GM19023 (cell line): ENCODE results near the gene PBX1.
"Not testable (repeated sequence)": the region's sequence is repeated elsewhere in the genome, so short reads cannot be mapped to it uniquely, and the experiment has no call there.

Source experiments
- ATAC-seq: cut with Tn5 transposase; IDR thresholded peaks from one replicate; pipeline ENCODE4 v1.9.1; 2021; ENCODE audit warnings: mild to moderate bottlenecking, moderate library complexity; ENCODE audit not compliant: unreplicated experiment

PBX1 gene

GRCh38 chr1:164638492-164639202, 79.7 kb downstream of the PBX1 start:
- no peak for ATAC-seq

- no peak for ATAC-seq
Measured at GRCh38 chr1:164640686-164641352, 81.8 kb downstream of the PBX1 start.

DNA sequence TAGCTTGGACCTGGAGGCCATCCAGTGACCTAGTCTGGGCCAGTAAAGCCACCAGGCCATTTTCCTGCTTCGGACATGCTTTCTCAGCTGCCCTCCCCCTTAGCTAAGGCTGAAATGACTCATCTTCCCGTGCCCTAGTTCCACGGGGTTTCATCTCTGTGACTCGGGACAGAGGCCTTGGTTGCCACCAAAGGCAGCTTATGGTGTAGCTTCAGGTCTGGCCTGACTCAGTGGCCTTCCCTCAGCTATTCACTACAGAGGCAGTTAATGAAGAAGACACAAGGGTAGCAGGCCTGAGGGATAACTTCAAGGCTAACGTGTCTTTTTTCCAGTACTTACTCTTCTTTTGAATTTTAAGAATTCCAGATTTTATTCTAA, 82.4 kb downstream of the PBX1 start:
- ATAC-seq, result no peak

- ATAC-seq, result no peak
Measured at GRCh38 chr1:164643018-164643417, 84.0 kb downstream of the PBX1 start.

- no peak for ATAC-seq
Measured at GRCh38 chr1:164644268-164644667, 85.3 kb downstream of the PBX1 start.

DNA sequence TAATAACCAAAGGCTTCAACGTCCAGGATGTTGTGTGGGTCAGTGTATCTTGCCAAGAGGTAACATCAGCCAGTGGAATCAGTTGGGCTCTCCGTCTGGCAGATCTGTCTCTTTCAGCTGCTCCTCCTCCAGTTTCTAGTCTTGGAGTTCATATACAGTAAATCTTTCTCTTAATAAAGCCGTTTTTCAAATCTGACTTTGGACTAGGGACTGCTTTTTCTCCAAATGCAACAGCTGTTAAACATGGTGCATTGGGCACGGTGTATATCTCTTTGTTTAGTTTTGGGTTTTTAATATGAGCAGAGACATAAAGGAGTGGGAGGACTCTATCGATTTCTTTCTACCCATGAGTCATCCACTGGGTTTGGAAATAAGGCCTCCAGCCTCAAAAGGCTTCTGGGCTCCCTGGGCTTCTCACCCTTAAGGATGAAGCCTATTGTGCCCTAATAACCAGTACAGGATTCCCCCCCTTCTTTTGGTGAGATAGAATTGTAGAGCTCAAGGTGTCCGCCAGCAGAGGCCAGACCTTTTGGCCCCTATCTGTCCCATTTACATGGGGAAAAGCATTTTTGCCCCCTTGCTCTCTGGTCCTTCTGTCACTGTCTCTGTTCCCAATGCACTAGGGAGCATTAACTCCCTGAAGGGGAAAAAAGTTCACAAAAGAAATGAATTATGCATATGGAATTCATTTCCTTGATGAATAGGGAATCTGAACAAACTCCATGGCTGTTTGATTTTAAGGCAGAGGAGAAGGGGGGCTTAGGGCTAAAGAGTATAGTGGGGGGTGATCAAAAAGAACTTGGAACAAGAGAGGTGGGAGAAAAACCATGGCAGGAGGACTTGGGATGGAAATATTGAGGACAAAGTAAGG, 86.0 kb downstream of the PBX1 start:
- ATAC-seq, result no peak

- no peak for ATAC-seq
Measured at GRCh38 chr1:164645921-164646320, 86.9 kb downstream of the PBX1 start.

GRCh38 chr1:164647211-164647610, 88.2 kb downstream of the PBX1 start:
- no peak for ATAC-seq

GRCh38 chr1:164648636-164649035, 89.7 kb downstream of the PBX1 start:
- ATAC-seq, result no peak

DNA sequence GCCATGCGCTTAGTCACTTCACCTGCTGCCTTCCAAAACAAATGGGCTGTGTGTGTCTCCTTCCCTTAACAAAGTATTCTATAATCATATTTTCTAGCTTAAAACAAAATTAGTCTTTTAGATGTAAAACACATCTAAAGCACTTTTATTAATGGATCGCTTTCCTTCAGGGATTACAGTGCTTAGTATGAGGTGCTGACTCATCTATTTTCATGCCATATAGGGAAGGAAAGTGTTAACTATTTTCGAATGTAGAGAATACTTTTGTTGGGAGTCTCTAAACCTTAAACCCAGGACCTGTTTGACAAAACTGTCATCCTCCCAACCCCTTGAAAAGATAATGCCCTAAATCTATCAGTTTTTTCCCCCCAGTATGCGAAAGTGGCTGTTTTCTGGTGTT, 90.2 kb downstream of the PBX1 start:
- no peak for ATAC-seq

DNA sequence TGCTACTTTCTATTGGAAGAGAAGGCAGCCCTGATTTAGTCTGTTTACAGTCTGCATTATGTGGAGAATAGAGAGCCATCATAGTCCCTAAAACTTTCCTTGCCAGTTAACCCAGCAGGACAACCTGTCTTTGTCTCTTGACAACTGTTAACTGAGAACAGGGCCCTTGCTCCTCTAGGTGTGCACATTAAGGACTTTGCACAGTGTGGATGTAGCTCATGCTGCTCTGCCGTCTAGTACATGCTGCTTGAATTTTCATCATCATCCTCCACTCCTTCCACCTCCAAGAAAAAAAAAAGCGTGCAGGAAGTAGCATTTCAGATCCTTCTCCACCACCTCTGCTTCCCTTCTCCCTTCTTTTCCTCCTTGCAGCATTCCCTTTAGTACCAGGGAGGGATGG, 91.5 kb downstream of the PBX1 start:
- no peak for ATAC-seq

DNA sequence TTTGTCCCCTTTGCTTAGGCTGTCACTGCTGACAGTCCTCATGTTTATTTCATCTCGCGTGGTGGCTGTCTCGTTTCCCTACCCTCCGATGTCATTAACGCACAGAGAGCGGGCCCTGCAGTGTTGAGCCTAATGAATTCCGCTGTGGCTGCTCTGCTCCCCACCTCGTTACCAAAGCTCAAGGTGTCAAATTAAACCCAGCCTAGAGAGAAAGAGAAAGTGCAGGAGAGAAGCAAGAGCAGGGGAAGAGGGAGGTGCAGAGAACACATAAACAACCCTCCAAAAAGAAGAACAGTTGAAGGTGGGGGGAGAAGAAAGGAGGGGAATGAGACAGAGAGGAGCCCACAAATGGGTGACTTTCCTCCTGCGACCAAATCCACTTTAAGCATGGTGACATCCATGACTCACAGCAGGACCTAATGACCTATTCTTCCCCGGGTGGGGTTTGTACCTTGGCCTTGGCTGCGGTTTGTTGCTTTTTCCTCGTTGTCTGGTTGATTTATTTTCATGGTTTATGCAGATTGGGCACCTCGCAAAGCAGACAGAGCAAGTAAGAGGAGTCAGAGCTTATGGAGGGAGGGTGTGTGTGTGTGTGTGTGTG, 92.5 kb downstream of the PBX1 start:
- ATAC-seq, result no peak

DNA sequence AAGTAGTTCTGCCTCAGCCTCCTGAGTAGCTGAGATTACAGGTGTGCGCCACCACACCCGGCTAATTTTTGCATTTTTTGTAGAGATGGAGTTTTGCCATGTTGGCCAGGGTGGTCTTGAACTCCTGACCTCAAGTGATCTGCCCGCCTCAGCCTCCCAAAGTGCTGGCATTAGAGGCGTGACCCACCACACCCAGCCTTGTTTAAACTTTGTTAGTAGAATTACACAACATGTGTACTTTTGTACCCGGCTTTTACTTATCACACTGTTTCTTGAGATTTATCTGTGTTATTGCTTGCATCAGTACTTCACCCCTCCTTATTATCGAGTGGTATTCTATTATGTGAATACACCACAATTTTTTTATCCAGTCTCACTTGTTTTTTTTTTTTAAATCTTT, 94.0 kb downstream of the PBX1 start:
- not testable (repeated sequence) for ATAC-seq

DNA sequence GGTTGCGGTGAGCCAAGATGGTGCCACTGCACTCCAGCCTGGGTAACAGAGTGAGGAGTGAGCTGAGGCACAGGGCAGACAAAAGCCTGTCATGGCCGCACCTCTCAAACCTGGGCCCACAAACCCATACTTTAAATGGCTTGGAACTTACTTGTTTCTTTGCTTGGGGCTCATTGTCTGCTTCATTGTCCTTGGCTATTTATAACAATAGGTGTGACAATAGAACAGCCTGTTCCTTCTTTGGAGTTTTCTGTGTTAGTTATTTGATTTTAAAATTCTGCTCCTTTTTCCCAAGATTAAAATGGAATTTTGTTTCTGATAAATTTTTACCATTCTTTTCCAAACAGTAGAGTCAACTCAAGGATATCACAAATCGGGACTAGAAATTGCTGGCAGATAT, 94.7 kb downstream of the PBX1 start:
- no peak for ATAC-seq

DNA sequence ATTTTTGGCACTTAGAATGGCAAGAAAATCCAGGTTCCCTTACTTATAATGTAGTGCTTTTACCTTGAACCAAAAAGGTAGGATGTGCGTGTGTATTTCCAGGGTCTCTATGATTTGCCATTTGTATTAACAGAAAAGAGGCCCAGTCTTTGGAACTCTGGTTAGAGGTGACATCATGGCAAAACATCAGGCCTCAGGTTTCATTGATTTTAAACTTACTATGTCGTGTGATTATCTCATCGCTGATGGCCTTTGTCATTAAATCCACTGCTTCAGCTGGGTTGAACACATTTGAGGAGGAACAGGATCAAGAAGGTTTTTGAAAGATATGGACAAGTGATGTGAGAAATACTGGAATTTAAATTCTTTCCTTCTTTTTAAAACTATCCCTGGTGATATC, 95.2 kb downstream of the PBX1 start:
- no peak for ATAC-seq

DNA sequence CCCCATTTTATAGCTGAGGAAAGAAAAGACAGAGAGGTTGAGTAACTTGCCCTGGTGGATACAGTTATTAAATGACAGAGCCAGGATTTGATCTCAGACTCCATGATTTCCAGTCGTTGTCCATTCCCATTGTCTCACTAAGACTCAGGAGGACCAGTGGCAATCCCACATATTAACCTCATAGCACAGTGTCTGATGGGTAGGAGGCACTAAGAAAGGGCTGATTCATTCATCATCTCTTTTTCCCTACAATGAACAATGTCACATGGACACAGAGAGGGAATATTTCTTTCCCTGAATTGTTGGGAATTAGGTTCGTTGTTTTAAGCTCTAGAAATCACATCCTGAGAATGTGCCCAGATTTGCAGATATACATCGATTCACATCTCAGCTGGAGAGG, 99.9 kb downstream of the PBX1 start:
- no peak for ATAC-seq

DNA sequence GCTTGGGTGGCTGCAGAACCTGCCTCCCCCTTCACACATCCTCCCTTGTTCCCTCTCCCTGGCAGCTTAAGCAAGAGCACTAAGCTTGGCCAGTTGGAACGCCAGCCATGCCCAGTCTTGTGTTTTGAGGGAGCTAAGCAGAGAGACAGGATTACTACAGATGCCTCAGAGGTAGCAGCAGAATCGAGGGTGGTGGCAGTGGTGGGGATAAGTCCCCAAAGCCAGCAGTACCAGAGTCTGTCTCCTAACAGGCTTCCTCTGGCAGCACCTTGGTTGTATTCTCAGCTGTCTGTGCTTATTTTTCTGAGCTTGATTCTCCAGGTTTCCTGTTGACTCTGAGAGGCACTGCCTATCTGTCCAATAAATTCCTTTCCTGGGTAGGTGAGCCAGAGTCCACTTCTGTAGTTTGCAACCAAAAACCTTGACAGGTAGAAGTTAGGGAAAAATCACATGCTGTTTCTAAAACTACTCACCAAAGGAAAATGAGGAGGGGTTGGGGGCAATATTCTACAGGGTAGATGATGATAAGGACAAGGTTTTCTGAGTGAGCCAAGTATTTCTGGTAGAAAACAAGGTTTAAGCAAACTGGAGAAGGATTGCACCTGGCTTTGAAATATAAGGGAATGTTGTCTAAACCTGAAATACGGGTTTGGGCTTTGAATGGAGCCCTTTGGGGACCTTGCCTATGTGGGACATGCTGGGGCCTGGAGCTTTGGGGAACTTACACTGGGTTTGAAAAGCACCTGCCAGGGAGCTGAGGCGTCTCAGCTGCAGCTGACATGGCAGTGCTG, 100.8 kb downstream of the PBX1 start:
- no peak for ATAC-seq

- no peak for ATAC-seq
Measured at GRCh38 chr1:164660412-164660772, 101.4 kb downstream of the PBX1 start.

- ATAC-seq, result no peak
Measured at GRCh38 chr1:164660775-164661174, 101.8 kb downstream of the PBX1 start.

GRCh38 chr1:164662462-164662861, 103.5 kb downstream of the PBX1 start:
- no peak for ATAC-seq

DNA sequence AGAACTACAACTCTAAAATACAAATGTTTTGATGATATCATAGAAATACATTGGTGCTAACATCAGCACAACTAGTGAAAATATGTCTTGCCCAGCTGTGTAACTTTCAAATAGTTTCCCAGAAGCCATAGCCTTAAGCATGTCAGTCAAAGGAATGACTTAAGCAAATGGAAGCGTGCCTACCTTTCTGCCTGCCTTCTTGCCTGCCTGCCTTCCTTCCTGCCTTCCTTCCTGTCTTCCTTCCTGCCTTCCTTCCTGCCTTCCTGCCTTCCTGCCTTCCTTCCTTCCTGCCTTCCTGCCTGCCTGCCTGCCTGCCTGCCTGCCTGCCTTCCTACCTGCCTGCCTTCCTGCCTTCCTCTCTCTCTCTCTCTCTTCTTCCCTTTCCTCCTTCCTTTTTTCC, 104.0 kb downstream of the PBX1 start:
- ATAC-seq, result no peak
